ENCODE results near the gene PTPRJ.

The PTPRJ gene

DNA sequence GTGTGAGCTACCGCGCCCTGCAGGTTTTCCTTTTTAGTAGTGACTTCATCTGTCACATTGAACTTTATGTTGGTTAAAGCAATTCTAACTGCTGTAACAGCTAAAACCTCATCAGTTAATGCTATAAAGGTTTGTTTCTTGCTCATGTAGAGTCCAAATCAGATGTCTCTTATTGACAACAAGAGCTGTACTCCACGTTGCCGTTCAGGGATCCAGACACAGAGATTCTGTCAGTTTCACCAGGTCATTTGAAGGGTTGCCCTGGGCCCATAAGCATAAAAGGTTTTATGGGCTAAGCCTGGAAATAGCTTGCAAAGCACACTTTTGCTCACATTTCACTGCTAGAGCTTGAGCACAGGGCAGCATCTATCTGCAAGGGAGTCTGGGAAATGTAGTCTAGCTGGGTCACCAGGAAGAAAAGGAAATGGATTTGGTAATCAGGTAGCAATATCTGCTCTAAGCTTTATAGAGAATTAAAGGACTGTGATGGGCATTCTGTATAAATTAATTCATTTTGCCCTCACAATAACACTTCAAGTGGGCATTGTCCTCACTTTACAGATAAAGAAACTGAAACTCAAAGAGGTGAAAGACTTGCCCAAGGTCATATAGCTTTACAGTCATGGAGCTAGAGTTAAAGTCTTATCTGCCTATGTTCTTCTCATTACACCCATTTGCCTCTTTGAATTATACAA lies 25.2 kb upstream of the PTPRJ start:
- TF ChIP-seq, protein P1, sequence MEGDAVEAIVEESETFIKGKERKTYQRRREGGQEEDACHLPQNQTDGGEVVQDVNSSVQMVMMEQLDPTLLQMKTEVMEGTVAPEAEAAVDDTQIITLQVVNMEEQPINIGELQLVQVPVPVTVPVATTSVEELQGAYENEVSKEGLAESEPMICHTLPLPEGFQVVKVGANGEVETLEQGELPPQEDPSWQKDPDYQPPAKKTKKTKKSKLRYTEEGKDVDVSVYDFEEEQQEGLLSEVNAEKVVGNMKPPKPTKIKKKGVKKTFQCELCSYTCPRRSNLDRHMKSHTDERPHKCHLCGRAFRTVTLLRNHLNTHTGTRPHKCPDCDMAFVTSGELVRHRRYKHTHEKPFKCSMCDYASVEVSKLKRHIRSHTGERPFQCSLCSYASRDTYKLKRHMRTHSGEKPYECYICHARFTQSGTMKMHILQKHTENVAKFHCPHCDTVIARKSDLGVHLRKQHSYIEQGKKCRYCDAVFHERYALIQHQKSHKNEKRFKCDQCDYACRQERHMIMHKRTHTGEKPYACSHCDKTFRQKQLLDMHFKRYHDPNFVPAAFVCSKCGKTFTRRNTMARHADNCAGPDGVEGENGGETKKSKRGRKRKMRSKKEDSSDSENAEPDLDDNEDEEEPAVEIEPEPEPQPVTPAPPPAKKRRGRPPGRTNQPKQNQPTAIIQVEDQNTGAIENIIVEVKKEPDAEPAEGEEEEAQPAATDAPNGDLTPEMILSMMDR (conservative IDR thresholded peaks at IDR 0.05; ENCODE audit: low read length) = no peak
- H3K4me3 ChIP-seq (ENCODE audit: low read length) = no peak overlapping the region
- no peak for DNase-seq (ENCODE audit: low read depth)

DNA sequence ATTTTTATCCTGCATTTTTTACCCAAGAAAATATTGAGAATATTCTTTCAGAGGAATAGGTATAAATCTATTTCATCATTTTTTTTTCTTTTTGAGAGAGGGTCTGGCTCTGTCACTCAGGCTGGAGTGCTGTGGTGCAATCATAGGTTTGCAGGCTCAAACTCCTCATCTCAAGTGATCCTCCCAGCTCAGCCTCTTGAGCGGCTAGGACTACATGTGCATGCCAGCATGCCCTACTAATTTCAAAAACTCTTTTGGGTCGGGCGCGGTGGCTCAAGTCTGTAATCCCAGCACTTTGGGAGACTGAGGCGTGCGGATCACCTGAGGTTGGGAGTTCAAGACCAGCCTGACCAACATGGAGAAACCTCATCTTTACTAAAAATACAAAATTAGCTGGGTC lies 20.3 kb upstream of the PTPRJ start:
- no peak overlapping the region for H3K4me3 ChIP-seq (ENCODE audit: low read length)
- DNase-seq (ENCODE audit: low read depth) = no peak
- TF ChIP-seq, protein P1 (conservative IDR thresholded peaks at IDR 0.05; ENCODE audit: low read length) = no peak

- no peak for DNase-seq (ENCODE audit: low read depth)
Observed at GRCh38 chr11:47961383-47961782, 19.0 kb upstream of the PTPRJ start.

DNA sequence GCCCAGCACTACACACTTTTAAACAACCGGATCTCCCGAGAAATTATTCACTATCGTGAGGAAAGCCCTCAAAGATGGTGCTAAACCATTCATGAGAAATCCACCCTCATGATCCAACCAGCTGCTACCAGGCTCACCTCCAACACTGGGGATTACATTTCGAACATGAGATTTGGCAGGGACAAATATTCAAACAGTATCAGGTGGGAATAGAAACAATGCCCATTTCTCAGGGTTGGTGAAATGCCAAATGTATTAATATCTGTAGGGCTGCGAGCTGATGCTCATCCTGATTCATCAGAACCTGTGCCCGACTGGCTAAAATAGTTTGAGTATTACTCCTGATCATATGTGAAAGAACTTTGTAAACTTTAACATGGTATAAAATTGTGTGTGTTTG lies 15.8 kb upstream of the PTPRJ start:
- TF ChIP-seq, protein P1 (conservative IDR thresholded peaks at IDR 0.05; ENCODE audit: low read length) = no peak
- H3K4me3 ChIP-seq (ENCODE audit: low read length) = no peak overlapping the region
- DNase-seq (ENCODE audit: low read depth) = no peak

More at GRCh38 chr11:47961383-47961782, 19.0 kb upstream of the PTPRJ start:
- H3K4me3 ChIP-seq (ENCODE audit: low read length) = no peak overlapping the region
- TF ChIP-seq, protein P1 (conservative IDR thresholded peaks at IDR 0.05; ENCODE audit: low read length) = no peak

- no peak overlapping the region for H3K4me3 ChIP-seq (ENCODE audit: low read length)
Observed at GRCh38 chr11:47967577-47968525, 12.5 kb upstream of the PTPRJ start.

GRCh38 chr11:47969401-47969800 lies 11.0 kb upstream of the PTPRJ start:
- no peak for DNase-seq (ENCODE audit: low read depth)
- H3K4me3 ChIP-seq (ENCODE audit: low read length) = no peak overlapping the region
- TF ChIP-seq, protein P1 (conservative IDR thresholded peaks at IDR 0.05; ENCODE audit: low read length) = no peak

More at GRCh38 chr11:47967577-47968525, 12.5 kb upstream of the PTPRJ start:
- peak; percentile 75 for DNase-seq (ENCODE audit: low read depth)
- TF ChIP-seq, protein P1 (conservative IDR thresholded peaks at IDR 0.05; ENCODE audit: low read length) = no peak

Measured in AG10803 (cell line).